T-cell (primary cell): ENCODE measurements around the gene PODXL2. TPM values are rescaled to one million over a fixed set of nuclear protein-coding genes. Genes with fewer than 3 reads are reported as not detected.

ENCODE experiments used
- ATAC-seq, 4 experiments: fragments of 200-7000 bp in 3 of 4; fragments of 150-1000 bp in 1 of 4; cut with Tn5 transposase; replicated peaks in 1 of 4; 1 replicate in 3 of 4; 2 replicates in 1 of 4; pipeline ENCODE4 v1.10.0; 2021; ENCODE audit warnings: moderate library complexity in 3 of 4, mild to moderate bottlenecking in 2 of 4, moderate number of reproducible peaks in 1 of 4
- CTCF ChIA-PET, 2 donors: fragments of 300-600 bp; sonication (Branson Sonifier 250); formaldehyde crosslinking; loops; one replicate each; lab custom pipeline; 2022; ENCODE audit warnings: antibody characterized with exemption in 2 of 2; lab: Charles Lee
- POLR2A ChIA-PET, 2 donors: fragments of 300-600 bp; sonication (Branson Sonifier 250); formaldehyde crosslinking; loops; one replicate each; lab custom pipeline; 2022; ENCODE audit warnings: antibody characterized with exemption in 2 of 2; lab: Charles Lee
- DNase-seq, 35 experiments: peaks; one replicate each; pipeline versions ENCODE4 v3.0.0 to v3.0.0-alpha.2; 2013 to 2023
- H3K27ac ChIP-seq: one replicate; pipeline ENCODE4 v1.5.1; 2013; ENCODE audit warnings: low read length
- H3K27me3 ChIP-seq, 2 experiments: replicated peaks in 1 of 2; 1 replicate in 1 of 2; 2 replicates in 1 of 2; pipeline versions ENCODE4 v1.6.1 to v1.7.0; 2013; ENCODE audit warnings: low read length in 1 of 2, mixed read lengths in 1 of 2; ENCODE audit not compliant: control insufficient read depth in 2 of 2, insufficient read depth in 2 of 2; ENCODE audit errors: extremely low read depth in 1 of 2
- H3K36me3 ChIP-seq, 2 donors: 1 replicate in 1 of 2; 2 replicates in 1 of 2; pipeline versions ENCODE4 v1.6.1 to v1.7.0; 2013; ENCODE audit warnings: low read length in 1 of 2; ENCODE audit not compliant: control insufficient read depth in 2 of 2, insufficient read depth in 1 of 2; ENCODE audit errors: extremely low read depth in 1 of 2
- H3K4me1 ChIP-seq, 2 experiments: 1 replicate in 1 of 2; 2 replicates in 1 of 2; pipeline versions ENCODE4 v1.6.1 to v1.7.0; 2013; ENCODE audit warnings: low read length in 2 of 2, mixed read lengths in 1 of 2; ENCODE audit not compliant: insufficient read depth in 2 of 2, control insufficient read depth in 1 of 2; ENCODE audit errors: extremely low read depth in 1 of 2
- H3K4me3 ChIP-seq, 2 donors: 1 replicate in 1 of 2; 2 replicates in 1 of 2; pipeline versions ENCODE4 v1.5.1 to v1.7.0; 2013; ENCODE audit warnings: mild to moderate bottlenecking in 2 of 2, low read length in 1 of 2, moderate library complexity in 1 of 2; ENCODE audit not compliant: control insufficient read depth in 1 of 2; ENCODE audit errors: extremely low read depth in 1 of 2
- H3K9me3 ChIP-seq: 2 replicates; pipeline ENCODE4 v1.7.0; 2013
- H3K27ac Mint-ChIP-seq, 2 donors: one replicate each; pipeline ENCODE4 v1.8.0; 2020 to 2021; ENCODE audit warnings: mild to moderate bottlenecking in 2 of 2, mixed read lengths in 2 of 2
- H3K27me3 Mint-ChIP-seq, 2 donors: one replicate each; pipeline ENCODE4 v1.8.0; 2021 to 2022; ENCODE audit warnings: mixed read lengths in 2 of 2
- H3K36me3 Mint-ChIP-seq: one replicate; pipeline ENCODE4 v1.8.0; 2021; ENCODE audit warnings: mixed read lengths
- H3K4me1 Mint-ChIP-seq, 3 donors: one replicate each; pipeline ENCODE4 v1.8.0; 2020 to 2022; ENCODE audit warnings: mixed read lengths in 3 of 3, mild to moderate bottlenecking in 1 of 3
- H3K4me3 Mint-ChIP-seq, 3 donors: one replicate each; pipeline ENCODE4 v1.8.0; 2020 to 2022; ENCODE audit warnings: mild to moderate bottlenecking in 3 of 3, mixed read lengths in 3 of 3, moderate library complexity in 3 of 3
- H3K9me3 Mint-ChIP-seq, 3 donors: one replicate each; pipeline ENCODE4 v1.8.0; 2020 to 2022; ENCODE audit warnings: mixed read lengths in 3 of 3
- WGBS: methylation state at CpG from one replicate; pipeline ENCODE4 v1.1.5; 2013; ENCODE audit warnings: missing lambda C conversion rate; ENCODE audit not compliant: insufficient coverage; 5-methylcytosine and 5-hydroxymethylcytosine counted together
- total RNA-seq, 35 experiments: library from RNA in 6 of 35; stranded (reverse) in 6 of 35; fragments of 120-200 nt in 1 of 35; gene quantifications; one replicate each; pipeline versions ENCODE4 v1.2.1 to v1.2.4 and lab custom pipeline; 2013 to 2026

PODXL2 gene
- total RNA-seq, 5 donors from 2014 or later (not counting 1 experiment from before 2014, with no cell fraction given): 2.0 to 4.7 (median 4.2) TPM

DNA sequence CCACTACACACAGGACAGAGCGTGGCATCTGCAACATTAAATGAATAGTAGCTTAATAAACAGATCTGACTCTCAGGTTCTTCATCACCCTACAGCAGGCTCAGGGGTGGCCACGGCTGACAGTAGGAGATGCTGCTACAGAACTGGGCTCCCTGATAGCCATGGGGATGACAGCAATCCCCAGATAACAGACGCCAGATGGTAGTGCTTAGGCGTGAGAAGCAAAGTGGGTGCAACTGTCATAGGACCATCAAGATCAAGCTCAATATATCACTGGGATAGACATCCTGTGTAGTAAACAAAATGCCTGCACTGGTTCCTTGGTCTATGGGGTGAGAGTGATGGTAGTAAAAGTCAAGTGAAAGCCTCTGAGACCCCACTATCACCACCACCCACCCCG is 35.8 kb upstream of the PODXL2 start:
- H3K4me3 Mint-ChIP-seq: peak overlapping the region in 1 of 3 donors; percentile 37
- H3K4me3 ChIP-seq: no peak overlapping the region
- no peak for ATAC-seq
- no peaks in the 10 kb centered on the region for H3K9me3 ChIP-seq
- CTCF ChIA-PET: interaction anchor here in 1 of 2 donors (0.6 kb wide), 1 partner anchor 1392 kb away, joined by 3 read pairs; no protein-coding TSS in a partner anchor
- no peaks in the 10 kb centered on the region for H3K27me3 ChIP-seq
- no peaks in the 10 kb centered on the region for H3K9me3 Mint-ChIP-seq
- DNase-seq: no peak
- H3K4me1 Mint-ChIP-seq: peaks cover 23 to 40% (median 33%) of the 10 kb centered on the region in 3 donors
- H3K27me3 Mint-ChIP-seq: no peaks in the 10 kb centered on the region
- 90% methylated on average over 2 of the region's 5 CpGs for WGBS
- POLR2A ChIA-PET: no interaction called here
- H3K27ac Mint-ChIP-seq: no peak overlapping the region
- no peaks in the 10 kb centered on the region for H3K36me3 Mint-ChIP-seq
- no peaks in the 10 kb centered on the region for H3K36me3 ChIP-seq
- H3K4me1 ChIP-seq: peaks cover 14 to 34% of the 10 kb centered on the region in 2 experiments
- no peak overlapping the region for H3K27ac ChIP-seq

- Histone ChIP-seq H3K36me3 (no peaks in the 10 kb centered on the region), H3K4me1 (peaks cover 9 to 27% of the 10 kb centered on the region in 2 experiments), H3K4me3 (no peak overlapping the region), H3K9me3 (no peaks in the 10 kb centered on the region), H3K27me3 (no peaks in the 10 kb centered on the region), H3K27ac (no peak overlapping the region)
- Mint-ChIP-seq H3K4me1 (peaks cover 15 to 35% (median 35%) of the 10 kb centered on the region in 3 donors), H3K27me3 (no peaks in the 10 kb centered on the region), H3K27ac (no peak overlapping the region), H3K9me3 (no peaks in the 10 kb centered on the region), H3K4me3 (no peak overlapping the region), H3K36me3 (no peaks in the 10 kb centered on the region)
- ChIA-PET POLR2A (no interaction called here), CTCF (no interaction called here)
- WGBS: 100% methylated on average over 2 of the region's 4 CpGs
- no peak for DNase-seq
- no peak for ATAC-seq
These were observed 33.7 kb upstream of the PODXL2 start for GRCh38 chr3:127595303-127595702.

GRCh38 chr3:127597020-127597771 is 31.8 kb upstream of the PODXL2 start:
- WGBS: 82% methylated on average over 4 of the region's 12 CpGs
- no peak overlapping the region for H3K27ac ChIP-seq
- peak overlapping the region in 1 of 2 donors; percentile 13 for H3K27ac Mint-ChIP-seq
- H3K27me3 Mint-ChIP-seq: no peaks in the 10 kb centered on the region
- H3K4me1 Mint-ChIP-seq: peaks cover 7 to 24% (median 22%) of the 10 kb centered on the region in 3 donors
- H3K4me3 Mint-ChIP-seq: peak overlapping the region; percentile 64 to 88 (median 81)
- H3K4me1 ChIP-seq: peaks cover 4 to 16% of the 10 kb centered on the region in 2 experiments
- H3K9me3 Mint-ChIP-seq: no peaks in the 10 kb centered on the region
- POLR2A ChIA-PET: interaction anchor here (0.7 to 1.2 kb wide), 4 partner anchors 8 to 1400 kb away, joined by 3 to 5 read pairs (median 5); no protein-coding TSS in a partner anchor
- H3K9me3 ChIP-seq: no peaks in the 10 kb centered on the region
- no peaks in the 10 kb centered on the region for H3K36me3 Mint-ChIP-seq
- no peaks in the 10 kb centered on the region for H3K36me3 ChIP-seq
- peak overlapping the region in 1 of 2 donors; percentile 54 for H3K4me3 ChIP-seq
- no peak for ATAC-seq
- no peak for DNase-seq
- no peaks in the 10 kb centered on the region for H3K27me3 ChIP-seq
- CTCF ChIA-PET: interaction anchor here (0.5 to 1.7 kb wide), 8 partner anchors 8 to 1831 kb away, joined by 3 to 7 read pairs (median 4); partner anchors contain the start of gene EFCAB12 (in 1 of the 2)

GRCh38 chr3:127598841-127599570 is 30.0 kb upstream of the PODXL2 start:
- H3K27ac ChIP-seq: peak overlapping the region; percentile 44
- POLR2A ChIA-PET: no interaction called here
- H3K36me3 Mint-ChIP-seq: peaks cover 5% of the 10 kb centered on the region
- WGBS: 65% methylated on average over 9 of the region's 14 CpGs
- no peaks in the 10 kb centered on the region for H3K27me3 Mint-ChIP-seq
- CTCF ChIA-PET: interaction anchor here in 1 of 2 donors (1.6 kb wide), 1 partner anchor 8 kb away, joined by 4 read pairs; the partner anchor contains the start of gene TPRA1
- no peaks in the 10 kb centered on the region for H3K27me3 ChIP-seq
- H3K27ac Mint-ChIP-seq: peak overlapping the region; percentile 70 to 85
- no peaks in the 10 kb centered on the region for H3K9me3 ChIP-seq
- peak overlapping the region; percentile 54 to 62 for H3K4me3 ChIP-seq
- peak overlapping the region; percentile 64 to 88 (median 81) for H3K4me3 Mint-ChIP-seq
- peaks cover 4 to 16% of the 10 kb centered on the region in 2 experiments for H3K4me1 ChIP-seq
- H3K9me3 Mint-ChIP-seq: no peaks in the 10 kb centered on the region
- H3K4me1 Mint-ChIP-seq: peaks cover 7 to 24% (median 18%) of the 10 kb centered on the region in 3 donors
- DNase-seq: no peak
- no peak for ATAC-seq
- no peaks in the 10 kb centered on the region for H3K36me3 ChIP-seq

DNA sequence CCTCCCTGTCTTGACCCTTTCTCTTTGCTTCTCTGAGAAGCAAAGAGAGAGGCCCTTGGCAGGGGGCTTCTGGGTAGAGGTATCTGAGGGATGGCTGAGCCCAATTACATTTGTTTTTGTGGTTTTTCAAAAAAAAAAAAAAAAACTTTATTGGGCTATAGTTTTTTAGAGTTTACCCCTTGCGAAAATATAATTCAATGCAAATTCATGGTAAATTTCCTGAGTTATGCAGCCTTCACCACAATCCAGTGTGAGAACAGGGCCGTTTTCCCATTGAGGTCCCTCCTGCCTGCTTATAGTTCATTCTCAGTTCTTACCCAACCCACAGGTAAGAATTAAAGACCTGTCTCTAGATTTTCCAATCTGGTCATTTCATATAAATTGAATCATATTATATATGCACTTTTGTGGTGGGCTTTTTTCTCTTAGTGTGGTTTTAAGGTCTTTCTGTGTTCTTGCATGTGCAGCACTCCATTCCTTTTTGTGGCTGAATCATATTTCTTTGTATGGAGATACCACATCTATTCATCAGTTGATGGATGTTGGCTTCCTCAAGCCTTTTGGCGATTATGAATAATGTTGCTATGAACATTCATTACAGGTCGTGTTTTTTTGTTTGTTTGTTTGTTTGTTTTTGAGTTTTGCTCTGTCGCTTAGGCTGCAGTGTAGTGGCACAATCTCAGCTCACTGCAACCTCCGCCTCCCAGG is 28.1 kb upstream of the PODXL2 start:
- H3K4me1 ChIP-seq: peaks cover 4 to 16% of the 10 kb centered on the region in 2 experiments
- ChIA-PET POLR2A (no interaction called here), CTCF (no interaction called here)
- H3K27me3 ChIP-seq: no peaks in the 10 kb centered on the region
- Mint-ChIP-seq H3K27ac (no peak overlapping the region), H3K36me3 (peaks cover 11% of the 10 kb centered on the region), H3K27me3 (no peaks in the 10 kb centered on the region), H3K9me3 (no peaks in the 10 kb centered on the region), H3K4me1 (peaks cover 7 to 24% (median 18%) of the 10 kb centered on the region in 3 donors), H3K4me3 (no peak overlapping the region)
- H3K9me3 ChIP-seq: no peaks in the 10 kb centered on the region
- H3K36me3 ChIP-seq: peaks cover 2 to 7% of the 10 kb centered on the region in 2 donors
- DNase-seq (no peak), ATAC-seq (no peak)
- H3K27ac ChIP-seq: no peak overlapping the region
- no peak overlapping the region for H3K4me3 ChIP-seq
- 80% methylated on average over 1 of the region's 6 CpGs for WGBS

- Histone ChIP-seq H3K4me1 (peaks cover under 1 to 2% of the 10 kb centered on the region in 2 experiments), H3K36me3 (peaks cover 12 to 22% of the 10 kb centered on the region in 2 donors), H3K4me3 (no peak overlapping the region), H3K27ac (no peak overlapping the region), H3K9me3 (no peaks in the 10 kb centered on the region), H3K27me3 (no peaks in the 10 kb centered on the region)
- H3K9me3 Mint-ChIP-seq: no peaks in the 10 kb centered on the region
- H3K4me1 Mint-ChIP-seq: peaks cover under 1 to 7% (median 2%) of the 10 kb centered on the region in 3 donors
- no peak overlapping the region for H3K4me3 Mint-ChIP-seq
- peaks cover 39% of the 10 kb centered on the region for H3K36me3 Mint-ChIP-seq
- no peak for ATAC-seq
- POLR2A ChIA-PET: no interaction called here
- WGBS: 96% methylated on average over 3 of the region's 7 CpGs
- no peak overlapping the region for H3K27ac Mint-ChIP-seq
- CTCF ChIA-PET: no interaction called here
- H3K27me3 Mint-ChIP-seq: no peaks in the 10 kb centered on the region
- DNase-seq: no peak
These were observed 24.9 kb upstream of the PODXL2 start for GRCh38 chr3:127604035-127604434.
